NAMALWA (cell line): ENCODE results near the gene PIGX.

Experiments
- DNase-seq: peaks from one replicate; pipeline ENCODE4 v3.0.0-alpha.2; 2015; ENCODE audit warnings: low spot score

Gene PIGX

DNA sequence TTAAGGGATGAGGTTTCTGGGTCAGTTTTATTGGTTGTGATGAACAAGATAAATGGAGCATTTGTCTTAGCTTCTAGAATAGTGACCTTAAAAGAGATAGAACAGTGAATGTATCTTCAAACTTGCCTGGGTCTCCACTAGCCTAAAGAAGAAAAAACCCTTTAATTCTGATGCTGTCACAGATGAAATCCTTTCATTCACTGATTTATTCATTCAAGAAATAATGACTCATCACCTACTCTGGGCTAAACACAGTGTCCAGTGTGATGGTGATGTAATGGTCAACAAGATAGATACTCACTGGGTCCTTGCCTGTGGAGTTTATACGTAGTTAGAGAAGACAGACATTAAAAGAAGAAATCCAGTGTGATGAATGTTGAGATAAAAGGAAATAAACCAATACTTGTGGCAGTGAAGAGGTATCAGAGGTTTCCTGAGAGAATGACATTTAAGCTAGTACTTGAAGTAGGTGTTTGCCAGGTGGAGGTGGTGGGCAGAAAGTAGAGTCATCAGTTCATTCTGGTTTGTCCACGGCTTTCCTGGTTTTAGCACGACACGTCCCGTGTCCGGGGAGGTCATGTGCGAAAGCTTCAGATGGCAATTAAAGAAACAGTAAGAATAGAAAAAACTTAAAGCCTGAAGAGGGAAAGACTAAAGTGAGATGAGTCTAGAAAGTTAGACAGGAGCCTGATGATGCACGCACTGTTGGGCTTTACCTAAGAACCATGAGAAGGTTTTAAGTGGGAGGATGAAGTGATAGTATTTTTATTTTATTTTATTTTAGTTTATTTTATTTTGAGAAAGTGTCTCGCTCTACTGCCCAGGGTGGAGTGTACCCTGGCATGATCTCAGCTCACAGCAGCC lies 45.9 kb downstream of the PIGX start:
- DNase-seq: no peak

DNA sequence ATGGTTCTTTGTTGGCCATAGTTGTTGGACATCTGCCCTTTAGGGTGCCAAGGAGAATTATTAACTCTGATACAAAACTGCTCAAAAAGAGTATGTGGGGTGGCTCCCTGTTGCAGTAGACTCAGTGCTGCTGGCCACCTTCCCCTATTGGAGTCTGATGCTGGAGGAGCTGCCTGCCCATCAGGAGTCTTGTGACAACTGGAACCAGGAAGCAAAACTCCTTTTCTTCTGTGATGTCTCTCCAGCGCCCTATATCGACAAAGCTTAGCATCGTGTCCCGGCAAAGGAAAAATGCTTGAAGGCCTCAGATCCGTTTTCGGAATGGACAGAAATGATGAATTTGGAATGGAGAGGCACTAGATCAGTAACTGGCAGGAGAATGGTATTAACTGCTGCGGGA lies 51.0 kb downstream of the PIGX start:
- DNase-seq: no peak

DNA sequence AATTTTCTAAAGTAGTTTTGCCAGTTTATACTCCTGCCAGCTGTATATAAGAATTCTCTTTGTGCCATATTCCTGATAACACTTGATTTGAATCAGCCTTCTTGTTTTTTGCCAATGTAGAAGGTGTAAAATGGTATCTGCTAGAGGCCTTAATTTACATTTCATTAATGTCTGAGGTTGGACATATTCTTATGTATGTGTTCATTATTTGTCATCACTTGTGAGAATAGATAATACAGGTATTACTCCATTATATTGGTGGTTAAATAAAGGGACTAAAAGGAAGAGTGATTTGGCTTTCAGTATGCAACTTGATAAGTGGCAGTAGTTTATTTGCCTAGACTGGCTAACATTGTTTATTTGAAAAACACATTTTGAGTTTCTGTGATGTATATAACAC lies 53.3 kb downstream of the PIGX start:
- no peak for DNase-seq

DNA sequence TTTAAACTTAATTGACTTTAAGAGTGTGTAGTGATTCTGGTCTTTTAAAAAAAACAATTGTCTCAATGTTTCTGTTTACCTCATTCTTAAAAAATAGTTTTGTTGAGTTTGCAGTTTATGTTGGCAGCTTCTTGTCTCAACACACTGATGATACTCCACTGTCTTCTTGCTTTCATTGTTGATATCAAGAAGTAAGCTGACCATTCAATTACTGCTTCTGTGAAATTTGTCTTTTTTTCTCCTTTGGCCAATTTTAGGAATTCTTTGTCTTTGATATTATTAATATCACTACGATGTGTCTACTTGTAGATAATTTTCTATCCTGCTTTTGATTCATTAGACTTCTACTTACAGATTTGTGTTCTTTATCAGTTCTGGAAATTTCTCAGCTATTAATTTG lies 58.9 kb downstream of the PIGX start:
- no peak for DNase-seq

DNA sequence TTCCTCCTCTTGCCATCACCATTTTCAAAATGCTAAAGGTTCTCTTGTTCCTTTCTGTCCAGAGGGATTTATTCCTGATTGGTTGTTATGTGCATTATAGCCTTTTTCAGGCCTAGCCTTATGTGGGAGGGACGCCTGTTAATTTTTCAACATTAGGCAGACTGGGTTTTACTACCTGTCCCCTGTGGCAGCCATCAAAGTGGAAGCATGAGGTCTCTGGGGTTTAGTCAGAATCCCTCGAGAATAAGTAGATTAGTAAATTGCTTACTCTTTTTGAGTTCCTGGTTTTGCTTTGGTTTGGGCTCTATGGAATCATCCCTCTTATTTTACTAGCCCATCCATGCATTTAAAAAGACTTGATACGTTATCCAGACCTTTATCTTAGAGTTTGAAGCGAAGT lies 59.9 kb downstream of the PIGX start:
- DNase-seq: no peak

DNA sequence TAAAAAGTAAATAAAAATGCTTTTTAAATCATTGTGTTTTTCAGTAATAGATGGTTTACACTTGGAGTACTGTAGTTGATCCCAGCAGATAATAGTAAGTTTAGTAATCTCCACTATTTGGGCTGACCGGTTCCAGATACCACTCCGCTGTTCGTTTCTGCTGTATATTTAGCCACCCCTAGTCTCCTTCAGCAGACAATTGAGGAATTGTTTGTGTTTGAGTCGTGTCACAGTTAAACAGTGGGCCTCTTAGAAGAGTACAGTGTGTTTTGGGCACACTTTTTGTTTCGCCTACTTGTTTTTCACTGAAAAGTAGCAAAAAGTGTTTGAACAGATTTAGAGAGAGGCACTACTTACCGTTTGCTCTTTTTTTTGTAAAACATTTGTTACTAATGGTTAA lies 60.7 kb downstream of the PIGX start:
- no peak for DNase-seq

DNA sequence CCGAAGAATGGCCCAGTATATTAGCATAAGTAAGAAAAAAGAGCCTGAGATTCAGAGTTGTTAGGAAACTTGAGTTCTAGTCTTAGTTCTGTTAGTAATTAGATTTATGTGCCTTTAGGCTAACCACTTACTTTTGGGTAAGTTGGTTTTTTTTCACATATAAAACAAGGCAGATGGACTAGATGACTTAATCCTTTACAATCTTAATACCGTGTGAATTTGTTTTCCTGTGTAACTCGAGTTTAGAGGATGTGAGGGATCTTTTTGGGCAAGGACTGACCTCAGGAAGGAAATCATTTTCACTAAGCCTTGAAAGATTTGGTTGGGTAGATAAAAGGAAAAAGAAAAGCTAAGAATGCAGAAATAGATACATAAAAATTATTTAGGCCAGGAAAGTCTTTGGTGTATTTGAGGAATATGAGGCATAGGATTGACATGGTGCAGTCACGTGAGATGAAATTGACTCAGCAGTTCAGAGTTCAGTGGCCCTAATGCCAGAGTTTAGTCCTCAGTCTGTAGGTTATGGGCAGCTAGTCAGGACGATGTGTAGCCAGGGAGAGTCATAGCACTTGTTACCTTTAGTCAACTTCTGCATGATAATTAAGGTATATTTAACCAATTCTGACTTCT lies 62.1 kb downstream of the PIGX start:
- no peak for DNase-seq

DNA sequence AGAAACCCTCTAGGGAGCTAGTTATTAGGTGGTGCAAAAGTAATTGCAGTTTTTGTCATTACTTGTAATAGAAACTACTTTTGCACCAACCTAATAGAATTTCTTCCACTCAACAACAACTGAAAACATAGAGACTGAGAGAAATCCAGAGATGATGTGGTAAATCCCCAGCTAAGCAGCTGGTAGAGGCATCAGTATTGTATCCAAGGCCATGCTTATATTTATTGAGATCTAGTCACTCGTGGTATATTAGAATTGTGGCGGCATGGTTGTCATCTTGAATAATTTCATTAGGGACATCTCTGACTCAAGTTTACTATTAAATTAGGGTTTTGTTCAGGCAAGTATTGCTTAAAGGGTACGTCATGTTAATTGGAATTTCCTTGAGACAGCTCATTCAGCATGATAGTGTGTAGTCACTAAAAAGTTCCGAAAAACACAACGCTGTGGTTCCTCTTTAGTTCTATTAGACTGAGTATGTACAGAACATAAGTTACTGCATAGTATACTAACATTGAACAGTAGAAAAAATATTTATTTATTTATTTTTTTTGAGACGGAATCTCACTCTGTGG lies 62.8 kb downstream of the PIGX start:
- no peak for DNase-seq

DNA sequence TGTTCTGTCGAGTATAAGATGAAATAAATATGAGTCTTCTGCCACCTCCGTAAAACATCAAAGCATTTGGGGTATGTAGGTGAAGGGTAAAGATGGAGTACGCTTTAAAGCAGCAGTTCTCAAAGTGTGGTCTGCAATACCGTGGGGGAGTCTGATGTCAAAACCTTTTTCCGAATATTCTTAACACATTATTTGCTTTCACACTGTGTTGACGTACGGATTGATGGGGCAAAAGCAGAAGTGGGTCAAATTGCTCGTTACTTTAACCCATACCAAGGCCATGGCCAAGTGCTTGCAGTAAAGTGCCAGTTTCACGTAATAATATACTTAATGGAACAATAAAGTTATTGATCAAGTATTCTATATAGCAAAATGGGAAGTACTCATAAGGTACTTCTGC lies 63.8 kb downstream of the PIGX start:
- no peak for DNase-seq

DNA sequence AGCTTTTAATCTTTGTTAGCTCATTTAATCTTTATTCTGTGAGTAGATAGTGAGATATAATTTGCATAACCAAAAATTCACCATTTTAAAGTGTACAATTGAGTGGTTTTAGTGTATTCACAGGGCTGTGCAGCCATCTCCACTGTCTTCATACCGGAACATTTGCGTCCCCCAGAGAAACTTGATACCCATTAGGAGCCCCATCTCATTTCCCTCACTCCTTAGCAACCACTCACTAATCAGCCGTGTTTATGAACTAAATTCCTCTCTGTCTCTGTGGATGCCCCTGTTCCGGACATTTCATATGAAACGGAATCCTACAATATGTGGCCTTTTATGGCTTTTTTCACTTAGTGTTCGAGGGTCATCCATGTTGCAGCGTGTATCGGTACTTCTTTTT lies 65.7 kb downstream of the PIGX start:
- no peak for DNase-seq

DNA sequence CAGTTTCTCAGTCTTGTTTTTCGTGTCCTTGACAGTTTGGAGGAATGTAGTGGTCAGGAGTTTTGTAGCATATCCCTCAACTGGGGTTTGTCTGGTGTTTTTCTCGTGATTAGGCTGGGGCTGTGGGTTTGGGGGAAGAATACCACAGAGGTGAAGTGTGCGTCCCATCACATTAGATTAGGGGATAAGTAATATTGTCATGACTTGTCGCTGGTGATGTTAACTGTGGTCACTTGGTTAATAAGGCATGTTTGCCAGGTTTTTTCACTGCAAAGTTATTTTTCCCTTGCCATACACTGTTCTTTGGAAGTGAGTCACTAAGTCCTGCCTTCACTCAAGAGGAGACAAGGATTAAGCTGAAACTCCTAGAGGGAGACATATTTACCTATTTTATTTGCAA lies 66.6 kb downstream of the PIGX start:
- DNase-seq: no peak

DNA sequence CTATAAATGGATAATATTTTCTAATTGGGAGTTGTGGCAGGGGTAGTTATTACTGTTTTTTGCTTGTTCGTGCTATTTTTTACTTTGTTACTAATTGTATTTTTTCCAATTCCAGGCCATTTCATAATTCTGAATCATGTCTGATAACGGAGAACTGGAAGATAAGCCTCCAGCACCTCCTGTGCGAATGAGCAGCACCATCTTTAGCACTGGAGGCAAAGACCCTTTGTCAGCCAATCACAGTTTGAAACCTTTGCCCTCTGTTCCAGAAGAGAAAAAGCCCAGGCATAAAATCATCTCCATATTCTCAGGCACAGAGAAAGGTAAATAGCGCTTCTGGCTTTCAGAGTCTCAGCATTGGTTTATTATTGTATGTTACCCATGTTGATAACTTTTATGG lies 70.3 kb downstream of the PIGX start:
- DNase-seq: no peak
